T47D (cell line): Measurements from ENCODE around the gene RING1.

Source experiments
- DNase-seq, 2 experiments: peaks; one replicate each; pipeline versions ENCODE4 v3.0.0 to v3.0.0-alpha.2; 2011 to 2012; ENCODE audit warnings: low read depth in 1 of 2, low spot score in 1 of 2
- JUND ChIP-seq: IDR thresholded peaks from 2 replicates; pipeline ENCODE4 v1.6.1; 2012; ENCODE audit warnings: low read depth
- in situ Hi-C: cut with HindIII; loops from 2 replicates; pipeline ENCODE4 v1.10.0; 2016; ENCODE audit warnings: low sequenced_read_pairs, low pct_unique_long_range_greater_than_20kb

Gene RING1

GRCh38 chr6:33200219-33201146, 7.8 kb upstream of the RING1 start, which contains the start of the genes RXRB and SLC39A7:
Gene RXRB, minus strand, starts transcription at chr6:33200665. Its CDS starts 189 bp downstream, at chr6:33200476.
Gene SLC39A7, plus strand, starts transcription at chr6:33200867. Its CDS starts 379 bp downstream, at chr6:33201246.
- no peak for TF ChIP-seq JUND
- DNase-seq = peak; percentile 96 to 99
- in situ Hi-C loops = no loop called here

GRCh38 chr6:33201147-33201545, 7.2 kb upstream of the RING1 start:
- TF ChIP-seq JUND = no peak
- DNase-seq = no peak
- in situ Hi-C loops = no loop called here

- in situ Hi-C loops = no loop called here
Observed at GRCh38 chr6:33201935-33202334, 6.4 kb upstream of the RING1 start.

GRCh38 chr6:33202799-33203198, 5.5 kb upstream of the RING1 start:
- DNase-seq = no peak
- in situ Hi-C loops = no loop called here
- TF ChIP-seq JUND = no peak

More at GRCh38 chr6:33201935-33202334, 6.4 kb upstream of the RING1 start:
- no peak for TF ChIP-seq JUND
- no peak for DNase-seq

GRCh38 chr6:33203443-33204164, 4.7 kb upstream of the RING1 start:
- DNase-seq = no peak
- TF ChIP-seq JUND = no peak
- in situ Hi-C loops = no loop called here

GRCh38 chr6:33204165-33204414, 4.2 kb upstream of the RING1 start:
- TF ChIP-seq JUND = no peak
- in situ Hi-C loops = no loop called here
- DNase-seq = no peak

GRCh38 chr6:33204415-33205190, 3.7 kb upstream of the RING1 start, which contains the start of gene HSD17B8:
Gene HSD17B8, plus strand, starts transcription at chr6:33204655. Its CDS starts 14 bp downstream, at chr6:33204669.
- in situ Hi-C loops = no loop called here
- peak; percentile 93 to 98 for DNase-seq
- TF ChIP-seq JUND = no peak

GRCh38 chr6:33205191-33206026, 2.9 kb upstream of the RING1 start:
- TF ChIP-seq JUND = no peak
- in situ Hi-C loops = no loop called here
- no peak for DNase-seq

GRCh38 chr6:33206027-33206863, 2.1 kb upstream of the RING1 start:
- no peak for TF ChIP-seq JUND
- DNase-seq = no peak
- in situ Hi-C loops = no loop called here

GRCh38 chr6:33206864-33207551, 1.3 kb upstream of the RING1 start:
- TF ChIP-seq JUND = no peak
- DNase-seq = no peak
- in situ Hi-C loops = no loop called here

- in situ Hi-C loops = no loop called here
- no peak for TF ChIP-seq JUND
- peak in 1 of 2 experiments; percentile 67 for DNase-seq
Observed at GRCh38 chr6:33207552-33208090, 679 bp upstream of the RING1 start.
